Airway epithelial cell (primary cell): ENCODE data around the gene OR4P4. TPM values are rescaled to one million over a fixed set of nuclear protein-coding genes. Genes with fewer than 3 reads are reported as not detected.

ENCODE experiments used
- total RNA-seq: library from RNA; depleted of rRNA; stranded (reverse); fragments of >200 nt; gene quantifications from 2 replicates; pipeline ENCODE4 v1.2.3, GENCODE V29; 2015

OR4P4 gene
- total RNA-seq = not detected in 2 replicates

DNA sequence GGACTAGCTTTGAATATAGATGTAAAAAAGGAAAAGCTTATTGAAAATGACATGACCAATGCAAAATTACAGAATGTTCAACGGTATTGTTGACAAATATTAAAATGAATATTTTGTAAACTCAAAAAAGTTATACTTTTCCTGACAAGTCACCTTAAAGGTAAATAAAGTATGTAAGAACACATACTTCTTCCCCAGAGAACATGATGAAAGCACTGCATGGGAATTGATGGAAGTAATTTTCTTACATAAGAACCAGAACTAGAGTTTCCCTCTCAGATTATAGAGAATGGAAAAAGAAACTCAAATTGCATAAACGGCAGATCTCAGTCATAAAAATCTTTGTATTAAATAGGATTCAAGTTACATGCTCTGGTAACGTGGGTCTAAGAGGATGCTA is at the start of gene OR4P4:
Gene OR4P4, plus strand, starts transcription at position 301 of the 400 bp plus-strand sequence.

DNA sequence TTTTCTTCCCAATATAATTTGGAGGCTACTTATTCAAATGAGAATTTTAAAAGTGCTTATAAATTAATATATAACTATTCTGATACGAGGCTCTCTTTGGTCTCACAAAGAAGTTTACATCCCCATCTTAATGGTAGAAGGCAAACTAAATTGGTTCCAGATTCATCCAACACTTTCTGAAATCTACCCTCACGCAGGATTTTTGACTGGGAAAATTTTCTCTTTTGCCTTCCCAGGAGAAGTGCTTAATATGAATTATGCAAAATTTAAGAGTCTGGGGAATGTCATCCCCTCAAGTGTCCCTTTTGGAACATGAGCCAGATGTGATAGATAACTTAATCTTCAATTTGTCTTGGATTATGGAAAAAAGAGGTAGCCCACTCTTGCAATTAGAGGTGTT is 27.4 kb upstream of the OR4P4 start, which contains the start of gene OR4C11:
Gene OR4C11, minus strand, starts transcription at position 101 of the 400 bp plus-strand sequence. CDS start 3,272 bp downstream, outside the sequence.

DNA sequence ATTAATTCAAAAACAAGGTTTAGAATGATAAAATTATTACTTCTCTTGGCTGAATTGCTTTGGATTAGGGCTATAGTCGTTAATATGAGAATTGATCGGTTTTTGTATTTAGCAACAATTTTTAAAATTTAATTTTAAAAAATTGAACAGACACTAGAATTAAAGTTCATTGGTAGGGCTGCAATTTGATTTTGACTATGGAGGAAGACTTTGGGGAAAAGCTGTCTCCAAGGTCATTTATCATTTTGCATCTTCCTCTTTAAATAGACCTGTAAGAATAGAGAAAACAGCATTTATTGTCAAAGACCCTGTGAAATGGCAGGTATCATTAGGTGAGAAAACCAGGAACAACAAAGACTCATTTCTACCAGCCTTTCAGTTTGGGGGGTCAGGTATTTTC is 13.1 kb downstream of the OR4P4 start, which contains the start of gene OR4S2:
Gene OR4S2, plus strand, starts transcription at position 301 of the 400 bp plus-strand sequence. CDS start 2,577 bp downstream, outside the sequence.

DNA sequence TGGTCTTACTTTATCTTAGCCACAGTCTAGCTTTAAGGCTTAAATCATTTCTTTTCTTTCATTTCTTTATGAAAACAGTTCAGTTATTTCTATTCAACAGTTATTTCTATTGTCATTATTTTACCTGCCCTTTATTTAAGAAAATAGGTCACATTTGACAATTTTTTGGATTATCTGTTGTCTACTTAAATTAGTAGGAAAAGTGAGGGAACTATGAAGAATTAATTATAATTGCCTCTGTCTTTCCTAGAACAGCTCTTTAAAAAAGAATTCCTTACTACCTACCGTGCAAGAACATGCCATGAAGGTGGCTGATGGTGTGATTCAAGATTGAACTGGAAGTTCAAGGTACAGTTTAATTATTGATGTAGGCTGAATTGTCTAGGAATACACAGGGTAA is 27.0 kb downstream of the OR4P4 start, which contains the start of gene OR4C6:
Gene OR4C6, plus strand, starts transcription at position 301 of the 400 bp plus-strand sequence. CDS start 2,966 bp downstream, outside the sequence.

Other genes starting within 250 kb of the OR4P4 start
- not detected in 2 replicates for gene OR4C15, start 80.6 kb upstream of the OR4P4 start, total RNA-seq
- gene OR4C16, start 63.0 kb upstream of the OR4P4 start, total RNA-seq = not detected in 2 replicates
- gene OR4C11, start 27.5 kb upstream of the OR4P4 start, total RNA-seq = not detected in 2 replicates
- gene OR4S2, start 13.2 kb downstream of the OR4P4 start, total RNA-seq = not detected in 2 replicates
- not detected in 2 replicates for gene OR4C6, start 27.1 kb downstream of the OR4P4 start, total RNA-seq
- gene OR5D13, start 138.3 kb downstream of the OR4P4 start, total RNA-seq = not detected in 2 replicates
- not detected in 2 replicates for gene OR5D14, start 160.4 kb downstream of the OR4P4 start, total RNA-seq
- gene OR5L1, start 176.3 kb downstream of the OR4P4 start, total RNA-seq = not detected in 2 replicates
- gene OR5D18, start 184.5 kb downstream of the OR4P4 start, total RNA-seq = not detected in 2 replicates
- not detected in 2 replicates for gene OR5L2, start 192.1 kb downstream of the OR4P4 start, total RNA-seq
- gene OR5D16, start 203.6 kb downstream of the OR4P4 start, total RNA-seq = not detected in 2 replicates
- not detected in 2 replicates for gene TRIM51, start 248.2 kb downstream of the OR4P4 start, total RNA-seq